NCI-H748 (cell line): Measurements from ENCODE around the gene C2orf74.

Source experiments
- DNase-seq: peaks from one replicate; lab custom pipeline; 2025; ENCODE audit not compliant: unreplicated experiment; lab: John Stamatoyannopoulos, UW

Gene C2orf74

DNA sequence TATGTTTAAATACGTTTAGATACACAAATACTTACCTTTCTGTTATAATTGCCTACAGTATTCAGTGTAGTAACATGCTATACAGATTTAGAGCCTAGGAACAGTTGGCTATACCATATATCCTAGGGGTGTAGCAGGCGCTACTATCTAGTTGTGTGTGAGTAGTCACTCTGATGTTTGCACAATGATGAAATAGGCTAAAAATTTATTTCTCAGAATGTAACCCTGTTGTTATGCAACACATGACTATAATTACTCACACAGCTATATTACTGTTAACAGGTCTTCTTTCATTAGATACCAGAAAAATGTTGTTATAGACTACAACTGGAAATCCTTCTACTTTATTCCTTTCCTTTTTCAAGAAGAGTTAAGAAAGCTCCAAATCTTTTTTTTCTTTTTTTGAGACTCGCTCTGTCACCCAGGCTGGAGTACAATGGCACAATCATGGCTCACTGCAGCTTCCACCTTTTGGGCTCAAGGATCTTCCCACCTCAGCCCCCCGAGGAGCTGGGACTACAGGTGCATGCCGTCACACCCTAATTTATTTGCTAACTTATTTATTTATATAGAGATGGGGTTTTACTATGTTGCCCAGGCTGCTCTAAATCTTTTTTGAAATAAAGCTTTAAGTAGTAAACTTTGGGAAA lies 48.5 kb downstream of the C2orf74 start:
- no peak for DNase-seq

DNA sequence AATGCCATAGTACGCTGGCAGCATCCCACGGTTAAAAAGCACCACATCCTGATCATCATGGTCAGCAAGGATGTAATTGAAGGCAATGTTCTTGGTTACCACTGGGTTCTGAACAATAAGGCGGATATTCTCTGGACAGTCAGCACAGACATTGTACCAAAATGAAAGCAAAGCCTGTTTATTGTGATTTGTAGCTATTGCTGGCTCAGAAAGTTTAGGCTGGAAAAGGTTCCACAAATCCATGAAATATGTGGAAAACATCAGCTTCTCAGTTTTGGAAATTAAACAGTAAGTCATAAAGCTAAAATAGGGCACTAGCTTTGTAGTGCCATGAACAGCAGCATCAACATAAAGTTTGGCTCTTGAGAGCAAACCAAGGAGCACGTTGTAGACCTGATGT lies 52.2 kb downstream of the C2orf74 start:
- no peak for DNase-seq
